ENCODE data around the gene LHX8. TPM values are rescaled to one million over a fixed set of nuclear protein-coding genes. Genes with fewer than 3 reads are reported as not detected.

Gene LHX8
- total and polyA plus RNA-seq, 2 donors (not counting 1 experiment from before 2014, with no cell fraction given), result not detected

GRCh38 chr1:75159154-75159553 is 25.0 kb downstream of the LHX8 start:
- Histone ChIP-seq H3K4me2 (ENCODE audit: extremely low read depth, insufficient read depth, low read length) (no peak overlapping the region), H3K79me2 (ENCODE audit: control insufficient read depth, insufficient read depth, low read length) (no peaks in the 10 kb centered on the region), H3K4me1 (ENCODE audit: control insufficient read depth, extremely low read depth, insufficient read depth, low read length) (no peaks in the 10 kb centered on the region), H3K27ac (ENCODE audit: insufficient read depth, low read length) (no peak overlapping the region), H3K27me3 (ENCODE audit: control insufficient read depth, insufficient read depth, low read length) (no peaks in the 10 kb centered on the region), H3K9ac (ENCODE audit: insufficient read depth, low read length) (no peak overlapping the region), H3K4me3 (replicated peaks in 1 of 4; ENCODE audit: control extremely low read depth in 1 of 4, insufficient read depth in 1 of 4, low read depth in 3 of 4, low read length in 4 of 4) (no peak overlapping the region), H3K9me3 (ENCODE audit: control insufficient read depth, insufficient read depth, low read depth, low read length) (no peaks in the 10 kb centered on the region), H2AFZ (ENCODE audit: low read length) (no peak overlapping the region), H4K20me1 (ENCODE audit: control insufficient read depth, extremely low read depth, insufficient read depth, low read length) (no peaks in the 10 kb centered on the region), H3K36me3 (ENCODE audit: control insufficient read depth, insufficient read depth, low read length) (no peaks in the 10 kb centered on the region)
- TF ChIP-seq EZH2 (IDR thresholded peaks at IDR 0.05; ENCODE audit: low read length, missing control alignments), result no peak
- no peak for DNase-seq (ENCODE audit: low read depth in 2 of 2)

- no peak overlapping the region for H3K4me3 ChIP-seq (replicated peaks in 1 of 4; ENCODE audit: control extremely low read depth in 1 of 4, insufficient read depth in 1 of 4, low read depth in 3 of 4, low read length in 4 of 4)
- no peak overlapping the region for H3K27ac ChIP-seq (ENCODE audit: insufficient read depth, low read length)
- no peaks in the 10 kb centered on the region for H4K20me1 ChIP-seq (ENCODE audit: control insufficient read depth, extremely low read depth, insufficient read depth, low read length)
- H3K27me3 ChIP-seq (ENCODE audit: control insufficient read depth, insufficient read depth, low read length), result no peaks in the 10 kb centered on the region
- H3K36me3 ChIP-seq (ENCODE audit: control insufficient read depth, insufficient read depth, low read length), result no peaks in the 10 kb centered on the region
- H3K4me2 ChIP-seq (ENCODE audit: extremely low read depth, insufficient read depth, low read length), result no peak overlapping the region
- no peak for DNase-seq (ENCODE audit: low read depth in 2 of 2)
- no peaks in the 10 kb centered on the region for H3K9me3 ChIP-seq (ENCODE audit: control insufficient read depth, insufficient read depth, low read depth, low read length)
- H3K4me1 ChIP-seq (ENCODE audit: control insufficient read depth, extremely low read depth, insufficient read depth, low read length), result no peaks in the 10 kb centered on the region
- no peak overlapping the region for H3K9ac ChIP-seq (ENCODE audit: insufficient read depth, low read length)
- H3K79me2 ChIP-seq (ENCODE audit: control insufficient read depth, insufficient read depth, low read length), result no peaks in the 10 kb centered on the region
- no peak overlapping the region for H2AFZ ChIP-seq (ENCODE audit: low read length)
- TF ChIP-seq EZH2 (IDR thresholded peaks at IDR 0.05; ENCODE audit: low read length, missing control alignments), result no peak
- TF ChIP-seq, protein P1, sequence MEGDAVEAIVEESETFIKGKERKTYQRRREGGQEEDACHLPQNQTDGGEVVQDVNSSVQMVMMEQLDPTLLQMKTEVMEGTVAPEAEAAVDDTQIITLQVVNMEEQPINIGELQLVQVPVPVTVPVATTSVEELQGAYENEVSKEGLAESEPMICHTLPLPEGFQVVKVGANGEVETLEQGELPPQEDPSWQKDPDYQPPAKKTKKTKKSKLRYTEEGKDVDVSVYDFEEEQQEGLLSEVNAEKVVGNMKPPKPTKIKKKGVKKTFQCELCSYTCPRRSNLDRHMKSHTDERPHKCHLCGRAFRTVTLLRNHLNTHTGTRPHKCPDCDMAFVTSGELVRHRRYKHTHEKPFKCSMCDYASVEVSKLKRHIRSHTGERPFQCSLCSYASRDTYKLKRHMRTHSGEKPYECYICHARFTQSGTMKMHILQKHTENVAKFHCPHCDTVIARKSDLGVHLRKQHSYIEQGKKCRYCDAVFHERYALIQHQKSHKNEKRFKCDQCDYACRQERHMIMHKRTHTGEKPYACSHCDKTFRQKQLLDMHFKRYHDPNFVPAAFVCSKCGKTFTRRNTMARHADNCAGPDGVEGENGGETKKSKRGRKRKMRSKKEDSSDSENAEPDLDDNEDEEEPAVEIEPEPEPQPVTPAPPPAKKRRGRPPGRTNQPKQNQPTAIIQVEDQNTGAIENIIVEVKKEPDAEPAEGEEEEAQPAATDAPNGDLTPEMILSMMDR (conservative IDR thresholded peaks at IDR 0.05 in 1 of 2, IDR thresholded peaks at IDR 0.05 in 1 of 2; ENCODE audit: low read depth in 1 of 2, low read length in 2 of 2), result no peak
These were observed 31.1 kb downstream of the LHX8 start for GRCh38 chr1:75165264-75165663.

GRCh38 chr1:75166821-75167220 is 32.6 kb downstream of the LHX8 start:
- TF ChIP-seq EZH2 (IDR thresholded peaks at IDR 0.05; ENCODE audit: low read length, missing control alignments), result no peak
- TF ChIP-seq, protein P1 (conservative IDR thresholded peaks at IDR 0.05 in 1 of 2, IDR thresholded peaks at IDR 0.05 in 1 of 2; ENCODE audit: low read depth in 1 of 2, low read length in 2 of 2), result no peak
- Histone ChIP-seq H3K36me3 (ENCODE audit: control insufficient read depth, insufficient read depth, low read length) (no peaks in the 10 kb centered on the region), H3K27me3 (ENCODE audit: control insufficient read depth, insufficient read depth, low read length) (no peaks in the 10 kb centered on the region), H3K9ac (ENCODE audit: insufficient read depth, low read length) (no peak overlapping the region), H4K20me1 (ENCODE audit: control insufficient read depth, extremely low read depth, insufficient read depth, low read length) (no peaks in the 10 kb centered on the region), H2AFZ (ENCODE audit: low read length) (no peak overlapping the region), H3K27ac (ENCODE audit: insufficient read depth, low read length) (no peak overlapping the region), H3K4me2 (ENCODE audit: extremely low read depth, insufficient read depth, low read length) (no peak overlapping the region), H3K4me1 (ENCODE audit: control insufficient read depth, extremely low read depth, insufficient read depth, low read length) (no peaks in the 10 kb centered on the region), H3K9me3 (ENCODE audit: control insufficient read depth, insufficient read depth, low read depth, low read length) (no peaks in the 10 kb centered on the region), H3K4me3 (replicated peaks in 1 of 4; ENCODE audit: control extremely low read depth in 1 of 4, insufficient read depth in 1 of 4, low read depth in 3 of 4, low read length in 4 of 4) (no peak overlapping the region), H3K79me2 (ENCODE audit: control insufficient read depth, insufficient read depth, low read length) (no peaks in the 10 kb centered on the region)
- no peak for DNase-seq (ENCODE audit: low read depth in 2 of 2)
